Glutamatergic neuron (in vitro differentiated cells): ENCODE measurements around the gene UQCRC2. TPM values are rescaled to one million over a fixed set of nuclear protein-coding genes. Genes with fewer than 3 reads are reported as not detected.

Experiments
- DNase-seq: peaks from one replicate; pipeline ENCODE4 v3.0.0; 2022
- H3K27ac Mint-ChIP-seq: one replicate; pipeline ENCODE4 v1.8.0; 2020; ENCODE audit warnings: mild to moderate bottlenecking, mixed read lengths, inconsistent platforms; ENCODE audit not compliant: unreplicated experiment
- H3K27me3 Mint-ChIP-seq: one replicate; pipeline ENCODE4 v1.8.0; 2020; ENCODE audit warnings: mild to moderate bottlenecking, moderate library complexity, mixed read lengths, inconsistent platforms; ENCODE audit not compliant: unreplicated experiment
- H3K36me3 Mint-ChIP-seq: one replicate; pipeline ENCODE4 v1.8.0; 2020; ENCODE audit warnings: mild to moderate bottlenecking, mixed read lengths, inconsistent platforms; ENCODE audit not compliant: unreplicated experiment
- H3K4me1 Mint-ChIP-seq: one replicate; pipeline ENCODE4 v1.8.0; 2020; ENCODE audit warnings: mild to moderate bottlenecking, low read depth, mixed read lengths, inconsistent platforms; ENCODE audit not compliant: unreplicated experiment
- H3K4me3 Mint-ChIP-seq: one replicate; pipeline ENCODE4 v1.8.0; 2020; ENCODE audit warnings: mild to moderate bottlenecking, mixed read lengths, inconsistent platforms; ENCODE audit not compliant: unreplicated experiment
- H3K9me3 Mint-ChIP-seq: one replicate; pipeline ENCODE4 v1.8.0; 2020; ENCODE audit warnings: mild to moderate bottlenecking, moderate library complexity, mixed read lengths, inconsistent platforms; ENCODE audit not compliant: unreplicated experiment
- CTCF ChIP-seq: fragments of 200-600 bp; sonication (generic); IDR thresholded peaks from one replicate; pipeline ENCODE4 v1.5.0; 2021; ENCODE audit not compliant: partially characterized antibody, unreplicated experiment
- total RNA-seq: library from RNA; stranded (reverse); fragmentation: NEBNext Ultra II Directional; extraction: Animal tissue kit (Norgen Biotek cat#: 25700); gene quantifications from one replicate; pipeline ENCODE4 v1.2.1, GENCODE V29; 2021; ENCODE audit not compliant: unreplicated experiment

UQCRC2 gene
- total RNA-seq, 1 donor from 2014 or later, result 193 TPM

GRCh38 chr16:22029632-22030031 lies 76.5 kb downstream of the UQCRC2 start:
- no peak for DNase-seq
- Mint-ChIP-seq H3K4me3 (no peak overlapping the region), H3K27ac (no peak overlapping the region), H3K4me1 (no peaks in the 10 kb centered on the region), H3K36me3 (no peaks in the 10 kb centered on the region), H3K27me3 (no peaks in the 10 kb centered on the region), H3K9me3 (no peaks in the 10 kb centered on the region)
- no peak for TF ChIP-seq CTCF

- Mint-ChIP-seq H3K27ac (no peak overlapping the region), H3K36me3 (no peaks in the 10 kb centered on the region), H3K27me3 (no peaks in the 10 kb centered on the region), H3K4me1 (no peaks in the 10 kb centered on the region), H3K4me3 (no peak overlapping the region), H3K9me3 (no peaks in the 10 kb centered on the region)
- no peak for TF ChIP-seq CTCF
- DNase-seq, result no peak
These were observed 77.1 kb downstream of the UQCRC2 start for GRCh38 chr16:22030087-22030812.

GRCh38 chr16:22031483-22032083 lies 78.4 kb downstream of the UQCRC2 start:
- Mint-ChIP-seq H3K4me1 (no peaks in the 10 kb centered on the region), H3K27me3 (no peaks in the 10 kb centered on the region), H3K27ac (no peak overlapping the region), H3K9me3 (no peaks in the 10 kb centered on the region), H3K36me3 (no peaks in the 10 kb centered on the region), H3K4me3 (no peak overlapping the region)
- DNase-seq, result no peak
- TF ChIP-seq CTCF, result no peak

Other genes starting within 250 kb of the UQCRC2 start
- 212 TPM for gene NPIPB4, start 95.6 kb upstream of the UQCRC2 start, total RNA-seq
- not detected for gene PDZD9, start 47.8 kb downstream of the UQCRC2 start, total RNA-seq
- gene MOSMO, start 54.8 kb downstream of the UQCRC2 start, total RNA-seq, result 13.0 TPM
- gene VWA3A, start 139.2 kb downstream of the UQCRC2 start, total RNA-seq, result 0.17 TPM
- gene SDR42E2, start 209.1 kb downstream of the UQCRC2 start, total RNA-seq, result not detected